ENCODE results near the gene FAM168A.
"Not testable (repeated sequence)": the region's sequence is repeated elsewhere in the genome, so short reads cannot be mapped to it uniquely, and the experiment has no call there.

FAM168A gene

GRCh38 chr11:73465023-73465675, 132.8 kb downstream of the FAM168A start:
- no peak for DNase-seq

GRCh38 chr11:73464347-73464746, 133.6 kb downstream of the FAM168A start:
- DNase-seq: no peak

- no peak for DNase-seq
These were observed 134.6 kb downstream of the FAM168A start for GRCh38 chr11:73463359-73463758.

GRCh38 chr11:73461964-73462363, 135.9 kb downstream of the FAM168A start:
- DNase-seq: no peak

GRCh38 chr11:73461335-73461840, 136.5 kb downstream of the FAM168A start:
- DNase-seq: no peak

- DNase-seq: no peak
These were observed 139.7 kb downstream of the FAM168A start for GRCh38 chr11:73458201-73458600.

- no peak for DNase-seq
These were observed 142.9 kb downstream of the FAM168A start for GRCh38 chr11:73454987-73455386.

- DNase-seq: no peak
These were observed 144.3 kb downstream of the FAM168A start for GRCh38 chr11:73453562-73453961.

- no peak for DNase-seq
These were observed 145.2 kb downstream of the FAM168A start for GRCh38 chr11:73452726-73453125.

GRCh38 chr11:73451896-73452295, 146.0 kb downstream of the FAM168A start:
- no peak for DNase-seq

- no peak for DNase-seq
These were observed 151.1 kb downstream of the FAM168A start for GRCh38 chr11:73446766-73447165.

GRCh38 chr11:73445980-73446379, 151.9 kb downstream of the FAM168A start:
- DNase-seq: no peak

GRCh38 chr11:73439002-73439843, 158.7 kb downstream of the FAM168A start:
- no peak for DNase-seq

GRCh38 chr11:73436859-73437258, 161.1 kb downstream of the FAM168A start:
- DNase-seq: not testable (repeated sequence)

GRCh38 chr11:73431396-73431795, 166.5 kb downstream of the FAM168A start:
- DNase-seq: no peak

- no peak for DNase-seq
These were observed 167.6 kb downstream of the FAM168A start for GRCh38 chr11:73430326-73430725.

- DNase-seq: no peak
These were observed 168.7 kb downstream of the FAM168A start for GRCh38 chr11:73429121-73429750.

- DNase-seq: no peak
These were observed 169.2 kb downstream of the FAM168A start for GRCh38 chr11:73428699-73429098.

- DNase-seq: no peak
These were observed 169.7 kb downstream of the FAM168A start for GRCh38 chr11:73428227-73428626.

- no peak for DNase-seq
These were observed 171.6 kb downstream of the FAM168A start for GRCh38 chr11:73426219-73426850.

- no peak for DNase-seq
These were observed 172.8 kb downstream of the FAM168A start for GRCh38 chr11:73425108-73425507.

- no peak for DNase-seq
These were observed 174.4 kb downstream of the FAM168A start for GRCh38 chr11:73423506-73423905.

GRCh38 chr11:73422886-73423285, 175.0 kb downstream of the FAM168A start:
- DNase-seq: no peak
